Fibroblast of peridontal ligament (primary cell): ENCODE data around the gene GRB2.
"Not testable (repeated sequence)": the region's sequence is repeated elsewhere in the genome, so short reads cannot be mapped to it uniquely, and the experiment has no call there.

Experiments used
- DNase-seq: peaks from one replicate; pipeline ENCODE4 v3.0.0-alpha.2; 2010; ENCODE audit errors: extremely low read depth

Gene GRB2

GRCh38 chr17:75285123-75285522 lies 120.4 kb downstream of the GRB2 start:
- DNase-seq: no peak

- not testable (repeated sequence) for DNase-seq
These were observed 125.3 kb downstream of the GRB2 start for GRCh38 chr17:75280189-75280588.

- DNase-seq: peak; percentile 86
These were observed 127.8 kb downstream of the GRB2 start for GRCh38 chr17:75277664-75278071.

GRCh38 chr17:75273977-75274708 lies 131.3 kb downstream of the GRB2 start:
- peak; percentile 78 for DNase-seq

GRCh38 chr17:75272848-75273184 lies 132.7 kb downstream of the GRB2 start:
- DNase-seq: peak; percentile 27

- no peak for DNase-seq
These were observed 133.3 kb downstream of the GRB2 start for GRCh38 chr17:75271955-75272847.

- DNase-seq: peak; percentile 40
These were observed 134.1 kb downstream of the GRB2 start for GRCh38 chr17:75271233-75271954.

- no peak for DNase-seq
These were observed 134.6 kb downstream of the GRB2 start, which contains the start of gene MIF4GD for GRCh38 chr17:75270966-75271232. Gene MIF4GD, minus strand, starts transcription at chr17:75271231. Its CDS starts 1,036 bp downstream, at chr17:75270195.

- DNase-seq: peak; percentile 67
These were observed 135.1 kb downstream of the GRB2 start for GRCh38 chr17:75270218-75270965.

- DNase-seq: no peak
These were observed 135.6 kb downstream of the GRB2 start for GRCh38 chr17:75269844-75270217.
